ENCODE data around the gene C6orf132. TPM values are rescaled to one million over a fixed set of nuclear protein-coding genes. Genes with fewer than 3 reads are reported as not detected.

The C6orf132 gene
- total RNA-seq, 1 experiment from 2014 or later: 0.11 TPM

GRCh38 chr6:42079941-42080464 lies 62.4 kb downstream of the C6orf132 start:
- H3K79me2 ChIP-seq (ENCODE audit: low read length): no peaks in the 10 kb centered on the region
- H3K4me1 ChIP-seq (ENCODE audit: low read length): no peaks in the 10 kb centered on the region
- H3K36me3 ChIP-seq (ENCODE audit: insufficient read depth, low read length): 0 out of 2 replicates have a peak, but pooled peaks cover 5% of the 10 kb centered on the region

GRCh38 chr6:42078386-42078785 lies 64.0 kb downstream of the C6orf132 start:
- Histone ChIP-seq H3K9me3 (ENCODE audit: low read length) (no peaks in the 10 kb centered on the region), H3K4me2 (ENCODE audit: low read depth, low read length, poor library complexity, severe bottlenecking) (no peak overlapping the region), H3K4me1 (ENCODE audit: low read length) (no peaks in the 10 kb centered on the region), H3K79me2 (ENCODE audit: low read length) (no peaks in the 10 kb centered on the region), H3K27ac (ENCODE audit: low read length) (no peak overlapping the region), H3K9me2 (replicated peaks; ENCODE audit: insufficient read depth, low read length) (no peaks in the 10 kb centered on the region), H3K9ac (ENCODE audit: low read length) (no peak overlapping the region), H3K36me3 (ENCODE audit: insufficient read depth, low read length) (0 out of 2 replicates have a peak, but pooled peaks cover 7% of the 10 kb centered on the region), H3K27me3 (ENCODE audit: low read length) (no peaks in the 10 kb centered on the region), H3K4me3 (ENCODE audit: low read length) (no peak overlapping the region), H2AFZ (ENCODE audit: low read length) (no peak overlapping the region), H4K20me1 (ENCODE audit: insufficient read depth, low read depth, low read length) (no peaks in the 10 kb centered on the region)
- DNase-seq: no peak

More at GRCh38 chr6:42079941-42080464, 62.4 kb downstream of the C6orf132 start:
- DNase-seq: no peak
- no peaks in the 10 kb centered on the region for H3K9me2 ChIP-seq (replicated peaks; ENCODE audit: insufficient read depth, low read length)
- H4K20me1 ChIP-seq (ENCODE audit: insufficient read depth, low read depth, low read length): no peaks in the 10 kb centered on the region
- H3K27ac ChIP-seq (ENCODE audit: low read length): no peak overlapping the region
- no peaks in the 10 kb centered on the region for H3K9me3 ChIP-seq (ENCODE audit: low read length)
- no peak overlapping the region for H3K9ac ChIP-seq (ENCODE audit: low read length)
- no peak overlapping the region for H3K4me2 ChIP-seq (ENCODE audit: low read depth, low read length, poor library complexity, severe bottlenecking)
- H2AFZ ChIP-seq (ENCODE audit: low read length): no peak overlapping the region
- H3K4me3 ChIP-seq (ENCODE audit: low read length): no peak overlapping the region
- H3K27me3 ChIP-seq (ENCODE audit: low read length): no peaks in the 10 kb centered on the region

- peak; percentile 70 for DNase-seq
- no peak overlapping the region for H3K9ac ChIP-seq (ENCODE audit: low read length)
These were observed 67.1 kb downstream of the C6orf132 start for GRCh38 chr6:42075159-42075838.

GRCh38 chr6:42073287-42073686 lies 69.1 kb downstream of the C6orf132 start:
- Histone ChIP-seq H4K20me1 (ENCODE audit: insufficient read depth, low read depth, low read length) (no peaks in the 10 kb centered on the region), H3K9me3 (ENCODE audit: low read length) (no peaks in the 10 kb centered on the region), H3K27ac (ENCODE audit: low read length) (no peak overlapping the region), H3K36me3 (ENCODE audit: insufficient read depth, low read length) (peaks cover 16% of the 10 kb centered on the region), H3K4me3 (ENCODE audit: low read length) (no peak overlapping the region), H3K9ac (ENCODE audit: low read length) (no peak overlapping the region), H3K9me2 (replicated peaks; ENCODE audit: insufficient read depth, low read length) (no peaks in the 10 kb centered on the region), H2AFZ (ENCODE audit: low read length) (no peak overlapping the region), H3K79me2 (ENCODE audit: low read length) (no peaks in the 10 kb centered on the region), H3K4me1 (ENCODE audit: low read length) (no peaks in the 10 kb centered on the region), H3K27me3 (ENCODE audit: low read length) (no peaks in the 10 kb centered on the region), H3K4me2 (ENCODE audit: low read depth, low read length, poor library complexity, severe bottlenecking) (no peak overlapping the region)
- DNase-seq: no peak

More at GRCh38 chr6:42075159-42075838, 67.1 kb downstream of the C6orf132 start:
- no peaks in the 10 kb centered on the region for H3K27me3 ChIP-seq (ENCODE audit: low read length)
- no peaks in the 10 kb centered on the region for H3K9me3 ChIP-seq (ENCODE audit: low read length)
- no peaks in the 10 kb centered on the region for H4K20me1 ChIP-seq (ENCODE audit: insufficient read depth, low read depth, low read length)
- peaks cover 13% of the 10 kb centered on the region; the same call in 1 of the 2 replicates for H3K36me3 ChIP-seq (ENCODE audit: insufficient read depth, low read length)
- H3K27ac ChIP-seq (ENCODE audit: low read length): no peak overlapping the region
- H3K4me1 ChIP-seq (ENCODE audit: low read length): no peaks in the 10 kb centered on the region
- H3K9me2 ChIP-seq (replicated peaks; ENCODE audit: insufficient read depth, low read length): no peaks in the 10 kb centered on the region
- no peak overlapping the region for H2AFZ ChIP-seq (ENCODE audit: low read length)
- H3K4me3 ChIP-seq (ENCODE audit: low read length): no peak overlapping the region
- no peak overlapping the region for H3K4me2 ChIP-seq (ENCODE audit: low read depth, low read length, poor library complexity, severe bottlenecking)
- no peaks in the 10 kb centered on the region for H3K79me2 ChIP-seq (ENCODE audit: low read length)

GRCh38 chr6:42071881-42072583 lies 70.4 kb downstream of the C6orf132 start:
- peaks cover 14% of the 10 kb centered on the region for H3K36me3 ChIP-seq (ENCODE audit: insufficient read depth, low read length)
- H3K9ac ChIP-seq (ENCODE audit: low read length): no peak overlapping the region
- H3K27me3 ChIP-seq (ENCODE audit: low read length): no peaks in the 10 kb centered on the region
- no peak overlapping the region for H3K4me2 ChIP-seq (ENCODE audit: low read depth, low read length, poor library complexity, severe bottlenecking)
- no peaks in the 10 kb centered on the region for H3K79me2 ChIP-seq (ENCODE audit: low read length)
- DNase-seq: no peak
- no peaks in the 10 kb centered on the region for H4K20me1 ChIP-seq (ENCODE audit: insufficient read depth, low read depth, low read length)
- H3K9me2 ChIP-seq (replicated peaks; ENCODE audit: insufficient read depth, low read length): no peaks in the 10 kb centered on the region
- H2AFZ ChIP-seq (ENCODE audit: low read length): no peak overlapping the region
- H3K4me3 ChIP-seq (ENCODE audit: low read length): no peak overlapping the region
- no peaks in the 10 kb centered on the region for H3K4me1 ChIP-seq (ENCODE audit: low read length)
- no peak overlapping the region for H3K27ac ChIP-seq (ENCODE audit: low read length)
- H3K9me3 ChIP-seq (ENCODE audit: low read length): no peaks in the 10 kb centered on the region

GRCh38 chr6:42068872-42069522 lies 73.4 kb downstream of the C6orf132 start:
- Histone ChIP-seq H3K9ac (ENCODE audit: low read length) (no peak overlapping the region), H3K9me2 (replicated peaks; ENCODE audit: insufficient read depth, low read length) (no peaks in the 10 kb centered on the region), H3K79me2 (ENCODE audit: low read length) (no peaks in the 10 kb centered on the region), H3K4me1 (ENCODE audit: low read length) (no peaks in the 10 kb centered on the region), H3K9me3 (ENCODE audit: low read length) (no peaks in the 10 kb centered on the region), H3K4me2 (ENCODE audit: low read depth, low read length, poor library complexity, severe bottlenecking) (no peak overlapping the region), H3K27me3 (ENCODE audit: low read length) (no peaks in the 10 kb centered on the region), H3K4me3 (ENCODE audit: low read length) (no peak overlapping the region), H3K36me3 (ENCODE audit: insufficient read depth, low read length) (peaks cover 15% of the 10 kb centered on the region), H3K27ac (ENCODE audit: low read length) (no peak overlapping the region), H2AFZ (ENCODE audit: low read length) (no peak overlapping the region), H4K20me1 (ENCODE audit: insufficient read depth, low read depth, low read length) (no peaks in the 10 kb centered on the region)
- no peak for DNase-seq

- H3K4me3 ChIP-seq (ENCODE audit: low read length): no peak overlapping the region
- no peaks in the 10 kb centered on the region for H3K9me3 ChIP-seq (ENCODE audit: low read length)
- H3K36me3 ChIP-seq (ENCODE audit: insufficient read depth, low read length): peaks cover 17% of the 10 kb centered on the region
- H3K9ac ChIP-seq (ENCODE audit: low read length): no peak overlapping the region
- H3K27ac ChIP-seq (ENCODE audit: low read length): no peak overlapping the region
- no peaks in the 10 kb centered on the region for H3K9me2 ChIP-seq (replicated peaks; ENCODE audit: insufficient read depth, low read length)
- H3K4me1 ChIP-seq (ENCODE audit: low read length): no peaks in the 10 kb centered on the region
- H3K4me2 ChIP-seq (ENCODE audit: low read depth, low read length, poor library complexity, severe bottlenecking): no peak overlapping the region
- H3K27me3 ChIP-seq (ENCODE audit: low read length): no peaks in the 10 kb centered on the region
- H4K20me1 ChIP-seq (ENCODE audit: insufficient read depth, low read depth, low read length): no peaks in the 10 kb centered on the region
- DNase-seq: no peak
- H3K79me2 ChIP-seq (ENCODE audit: low read length): no peaks in the 10 kb centered on the region
- H2AFZ ChIP-seq (ENCODE audit: low read length): no peak overlapping the region
These were observed 74.2 kb downstream of the C6orf132 start for GRCh38 chr6:42068173-42068572.

- no peak overlapping the region for H3K4me3 ChIP-seq (ENCODE audit: low read length)
- H3K4me2 ChIP-seq (ENCODE audit: low read depth, low read length, poor library complexity, severe bottlenecking): no peak overlapping the region
- H3K9me2 ChIP-seq (replicated peaks; ENCODE audit: insufficient read depth, low read length): no peaks in the 10 kb centered on the region
- H3K27ac ChIP-seq (ENCODE audit: low read length): no peak overlapping the region
- H3K36me3 ChIP-seq (ENCODE audit: insufficient read depth, low read length): peaks cover 23% of the 10 kb centered on the region
- no peak overlapping the region for H3K9ac ChIP-seq (ENCODE audit: low read length)
- no peak for DNase-seq
- H3K9me3 ChIP-seq (ENCODE audit: low read length): no peaks in the 10 kb centered on the region
- no peaks in the 10 kb centered on the region for H3K27me3 ChIP-seq (ENCODE audit: low read length)
- no peak overlapping the region for H2AFZ ChIP-seq (ENCODE audit: low read length)
- H3K4me1 ChIP-seq (ENCODE audit: low read length): no peaks in the 10 kb centered on the region
- H4K20me1 ChIP-seq (ENCODE audit: insufficient read depth, low read depth, low read length): no peaks in the 10 kb centered on the region
- no peaks in the 10 kb centered on the region for H3K79me2 ChIP-seq (ENCODE audit: low read length)
These were observed 76.2 kb downstream of the C6orf132 start for GRCh38 chr6:42066156-42066675.
